Common myeloid progenitor, CD34-positive (primary cell): ENCODE results near the gene PEX6.

Experiments
- CTCF ChIA-PET: fragments of 350-600 bp; sonication (Branson Sonifier 250); formaldehyde crosslinking; loops from one replicate; lab custom pipeline; 2021; ENCODE audit warnings: antibody characterized with exemption; lab: Charles Lee
- POLR2A ChIA-PET: fragments of 350-600 bp; sonication (Branson Sonifier 250); formaldehyde crosslinking; loops from one replicate; lab custom pipeline; 2021; ENCODE audit warnings: antibody characterized with exemption; lab: Charles Lee
- DNase-seq, 3 donors: peaks; one replicate each; pipeline versions ENCODE4 v3.0.0 to v3.0.0-alpha.2; 2013
- H3K27ac ChIP-seq, 2 experiments: 1 replicate in 1 of 2; 2 replicates in 1 of 2; pipeline ENCODE4 v1.7.0; 2013; ENCODE audit warnings: inconsistent platforms in 2 of 2, low read length in 2 of 2, mild to moderate bottlenecking in 2 of 2, low read depth in 1 of 2, moderate library complexity in 1 of 2; ENCODE audit not compliant: severe bottlenecking in 2 of 2, insufficient read depth in 1 of 2, poor library complexity in 1 of 2
- H3K27me3 ChIP-seq, 5 experiments: replicated peaks in 2 of 5; 1 replicate in 3 of 5; 2 replicates in 2 of 5; pipeline versions ENCODE4 v1.6.1 to v1.7.0; 2013; ENCODE audit warnings: low read length in 4 of 5, mild to moderate bottlenecking in 2 of 5, moderate library complexity in 2 of 5, inconsistent platforms in 1 of 5; ENCODE audit not compliant: insufficient read depth in 5 of 5, control insufficient read depth in 4 of 5
- H3K36me3 ChIP-seq, 4 experiments: 1 replicate in 2 of 4; 2 replicates in 2 of 4; pipeline versions ENCODE4 v1.6.1 to v1.7.0; 2013; ENCODE audit warnings: low read length in 3 of 4, control low read depth in 1 of 4, mild to moderate bottlenecking in 1 of 4; ENCODE audit not compliant: control insufficient read depth in 4 of 4, insufficient read depth in 4 of 4
- H3K4me1 ChIP-seq, 4 experiments: 1 replicate in 3 of 4; 2 replicates in 1 of 4; pipeline versions ENCODE4 v1.6.1 to v1.7.1; 2013; ENCODE audit warnings: low read length in 3 of 4, mild to moderate bottlenecking in 3 of 4, control low read depth in 1 of 4, inconsistent platforms in 1 of 4, moderate library complexity in 1 of 4; ENCODE audit not compliant: control insufficient read depth in 4 of 4, insufficient read depth in 4 of 4; ENCODE audit errors: control extremely low read depth in 1 of 4
- H3K4me3 ChIP-seq, 7 experiments: 1 replicate in 4 of 7; 2 replicates in 3 of 7; pipeline versions ENCODE4 v1.5.1 to v1.7.0; 2013; ENCODE audit warnings: mild to moderate bottlenecking in 7 of 7, low read length in 6 of 7, moderate library complexity in 6 of 7, inconsistent platforms in 2 of 7, low read depth in 2 of 7, control low read depth in 1 of 7; ENCODE audit not compliant: insufficient read depth in 4 of 7, control insufficient read depth in 1 of 7; ENCODE audit errors: extremely low read depth in 1 of 7
- H3K9me3 ChIP-seq, 5 experiments: 1 replicate in 4 of 5; 2 replicates in 1 of 5; pipeline versions ENCODE4 v1.6.1 to v1.7.1; 2013; ENCODE audit warnings: low read length in 4 of 5, mild to moderate bottlenecking in 2 of 5, inconsistent platforms in 1 of 5, low read depth in 1 of 5, moderate library complexity in 1 of 5; ENCODE audit not compliant: control insufficient read depth in 4 of 5, insufficient read depth in 2 of 5; ENCODE audit errors: control extremely low read depth in 1 of 5
- WGBS: methylation state at CpG from one replicate; pipeline ENCODE4 v1.1.5; 2013; ENCODE audit not compliant: insufficient coverage; 5-methylcytosine and 5-hydroxymethylcytosine counted together

The PEX6 gene

DNA sequence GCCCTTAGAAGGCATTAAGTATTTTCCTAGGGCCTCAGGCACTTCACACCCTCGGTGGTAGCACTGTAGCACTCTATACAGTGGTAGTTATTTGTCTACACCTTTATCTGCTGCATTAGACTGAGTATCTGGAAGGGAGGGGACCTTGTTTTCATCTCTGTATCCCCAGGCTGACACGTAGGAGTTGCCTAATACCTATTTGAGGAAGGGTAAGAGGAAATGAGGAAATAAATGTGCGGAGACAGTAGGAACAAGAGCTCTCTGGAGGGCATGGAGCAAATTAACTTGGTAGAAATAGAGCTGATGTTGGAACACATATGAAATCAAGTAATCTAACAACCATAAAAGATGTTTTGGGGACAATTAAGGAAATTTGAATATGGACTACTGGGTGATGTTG, 45.8 kb downstream of the PEX6 start:
- CTCF ChIA-PET = interaction anchor here (0.6 to 1.0 kb wide), 2 partner anchors 22 to 32 kb away, joined by 3 read pairs; no protein-coding TSS in a partner anchor
- peak in 2 of 3 donors; percentile 38 to 40 for DNase-seq

DNA sequence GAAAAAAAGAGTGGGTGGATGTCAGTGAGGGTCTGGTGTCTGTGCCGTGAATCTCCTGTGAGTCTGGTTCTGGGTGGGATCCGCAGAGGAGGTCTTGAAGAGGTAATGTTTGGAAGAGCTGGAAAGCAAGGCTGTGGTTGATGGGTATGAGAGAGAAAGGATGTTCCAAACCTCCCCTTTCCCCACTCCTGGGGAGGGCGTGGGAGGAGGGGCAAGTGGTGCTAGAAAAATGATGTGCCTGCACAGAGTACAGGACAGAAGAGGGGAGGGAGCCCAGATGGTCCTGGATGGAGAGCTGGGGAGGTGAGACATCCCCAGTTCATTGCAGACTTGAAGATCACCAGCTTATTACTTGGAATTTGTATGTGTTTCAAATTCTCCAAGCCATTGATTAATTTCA, 46.6 kb downstream of the PEX6 start:
- ChIA-PET CTCF (interaction anchor here (0.6 to 1.2 kb wide), 2 partner anchors 21 to 31 kb away, joined by 3 to 5 read pairs; no protein-coding TSS in a partner anchor), POLR2A (no interaction called here)
- 100% methylated on average over 1 of the region's 3 CpGs for WGBS
- H3K4me3 ChIP-seq = peak overlapping the region in 2 of 7 experiments; percentile 25 to 26
- H3K9me3 ChIP-seq = no peaks in the 10 kb centered on the region
- peaks cover 21 to 72% (median 55%) of the 10 kb centered on the region in 4 experiments for H3K4me1 ChIP-seq
- peaks cover 10 to 47% (median 29%) of the 10 kb centered on the region in 4 experiments for H3K36me3 ChIP-seq
- no peaks in the 10 kb centered on the region for H3K27me3 ChIP-seq
- peak overlapping the region in 1 of 2 experiments; percentile 76 for H3K27ac ChIP-seq
- DNase-seq = no peak

More for the DNA sequence above, 45.8 kb downstream of the PEX6 start:
- POLR2A ChIA-PET = no interaction called here
- WGBS = 0% methylated on average over 1 of the region's 3 CpGs
- Histone ChIP-seq H3K4me3 (peak overlapping the region in 3 of 7 experiments; percentile 0 to 39 (median 3)), H3K4me1 (peaks cover 21 to 66% (median 53%) of the 10 kb centered on the region in 4 experiments), H3K36me3 (peaks cover 17 to 55% (median 33%) of the 10 kb centered on the region in 4 experiments), H3K27me3 (no peaks in the 10 kb centered on the region), H3K9me3 (no peaks in the 10 kb centered on the region), H3K27ac (peak overlapping the region in 1 of 2 experiments; percentile 62)

- ChIA-PET POLR2A (interaction anchor here (0.6 to 2.7 kb wide), 8 partner anchors 17 to 547 kb away, joined by 3 to 13 read pairs (median 4); partner anchors contain the start of genes KLC4, KLHDC3, MEA1 and PEX6), CTCF (interaction anchor here (0.6 to 3.0 kb wide), 11 partner anchors 12 to 244 kb away, joined by 3 to 16 read pairs (median 4); partner anchors contain the start of gene PPP2R5D)
- 2% methylated on average over 9 of the region's 16 CpGs for WGBS
- DNase-seq = peak; percentile 82 to 94 (median 91)
- H3K36me3 ChIP-seq = peaks cover 2 to 25% (median 12%) of the 10 kb centered on the region in 4 experiments
- peaks cover 21 to 61% (median 48%) of the 10 kb centered on the region in 4 experiments for H3K4me1 ChIP-seq
- H3K4me3 ChIP-seq = peak overlapping the region; percentile 77 to 94 (median 85)
- H3K27me3 ChIP-seq = no peaks in the 10 kb centered on the region
- H3K27ac ChIP-seq = peak overlapping the region; percentile 93 to 98
- H3K9me3 ChIP-seq = no peaks in the 10 kb centered on the region
These were observed 49.1 kb downstream of the PEX6 start for GRCh38 chr6:42929821-42930360.

GRCh38 chr6:42928986-42929820, 49.8 kb downstream of the PEX6 start, which contains the start of gene CNPY3:
Gene CNPY3, plus strand, starts transcription at chr6:42929480. Its CDS starts 91 bp downstream, at chr6:42929571.
- CTCF ChIA-PET = interaction anchor here (0.6 to 3.0 kb wide), 10 partner anchors 12 to 245 kb away, joined by 3 to 16 read pairs (median 4); partner anchors contain the start of gene PPP2R5D
- 0% methylated on average over 53 of the region's 63 CpGs for WGBS
- H3K4me3 ChIP-seq = peak within 1 kb of the TSS; percentile 77 to 94 (median 85)
- H3K36me3 ChIP-seq = peaks cover 2 to 20% (median 7%) of the 10 kb centered on the region in 4 experiments
- peaks cover 18 to 54% (median 42%) of the 10 kb centered on the region in 4 experiments for H3K4me1 ChIP-seq
- peak; percentile 98 to 99 (median 99) for DNase-seq
- H3K27ac ChIP-seq = peak within 1 kb of the TSS; percentile 93 to 98
- no peaks in the 10 kb centered on the region for H3K9me3 ChIP-seq
- POLR2A ChIA-PET = interaction anchor here (0.6 to 2.7 kb wide), 8 partner anchors 8 to 145 kb away, joined by 3 to 13 read pairs (median 4); partner anchors contain the start of genes KLC4, KLHDC3, MEA1 and PEX6
- no peaks in the 10 kb centered on the region for H3K27me3 ChIP-seq

- H3K27ac ChIP-seq = no peak overlapping the region
- ChIA-PET POLR2A (no interaction called here), CTCF (interaction anchor here (0.7 kb wide), 1 partner anchor 83 kb away, joined by 3 read pairs; no protein-coding TSS in a partner anchor)
- peaks cover 6 to 21% (median 13%) of the 10 kb centered on the region in 4 experiments for H3K4me1 ChIP-seq
- DNase-seq = no peak
- H3K4me3 ChIP-seq = no peak overlapping the region
- H3K27me3 ChIP-seq = no peaks in the 10 kb centered on the region
- 96% methylated on average over 21 of the region's 23 CpGs for WGBS
- no peaks in the 10 kb centered on the region for H3K9me3 ChIP-seq
- no peaks in the 10 kb centered on the region for H3K36me3 ChIP-seq
These were observed 53.6 kb downstream of the PEX6 start for GRCh38 chr6:42925248-42925857.

DNA sequence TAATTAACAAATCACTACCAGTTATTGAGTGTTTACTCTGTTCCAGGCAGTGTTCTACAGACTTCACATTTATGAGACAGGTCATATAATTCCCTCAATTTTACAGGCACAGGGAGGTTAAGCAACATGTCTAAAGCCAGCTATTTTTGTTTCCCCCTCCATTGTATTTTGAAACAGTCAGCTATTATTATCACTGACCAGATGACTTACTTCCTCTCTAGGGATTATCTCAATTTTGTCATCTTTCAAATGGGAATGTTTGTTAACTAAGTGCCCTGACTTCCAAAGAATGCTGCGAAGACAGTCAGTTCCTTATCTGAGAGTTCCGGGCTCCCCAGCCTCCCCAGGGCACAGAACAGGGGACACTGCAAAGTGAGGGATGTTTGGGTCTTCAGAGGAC, 55.3 kb downstream of the PEX6 start:
- Histone ChIP-seq H3K4me3 (no peak overlapping the region), H3K9me3 (no peaks in the 10 kb centered on the region), H3K36me3 (no peaks in the 10 kb centered on the region), H3K27me3 (no peaks in the 10 kb centered on the region), H3K27ac (no peak overlapping the region), H3K4me1 (peaks cover 3 to 15% (median 7%) of the 10 kb centered on the region in 4 experiments)
- WGBS = 96% methylated on average over 2 of the region's 2 CpGs
- ChIA-PET POLR2A (no interaction called here), CTCF (interaction anchor here (1.1 kb wide), 1 partner anchor 19 kb away, joined by 3 read pairs; no protein-coding TSS in a partner anchor)
- DNase-seq = no peak
